Panc1 (cell line): Measurements from ENCODE around the gene SPECC1. TPM values are rescaled to one million over a fixed set of nuclear protein-coding genes. Genes with fewer than 3 reads are reported as not detected.
"Not testable (repeated sequence)": the region's sequence is repeated elsewhere in the genome, so short reads cannot be mapped to it uniquely, and the experiment has no call there.

Experiments used
- ATAC-seq: fragments of 200-7000 bp; cut with Tn5 transposase; 2 replicates; pipeline ENCODE4 v1.9.1; 2020; ENCODE audit warnings: mild to moderate bottlenecking, moderate library complexity
- BruUV-seq: library from RNA; stranded (reverse); fragments of 400-500 nt; replicated peaks from 2 replicates; lab custom pipeline; 2021; lab: Mats Ljungman, UMichigan
- CTCF ChIA-PET: fragments of 300-600 bp; sonication (Branson Sonifier 250); formaldehyde crosslinking; loops from one replicate; lab custom pipeline; 2022; ENCODE audit warnings: antibody characterized with exemption; lab: Charles Lee
- POLR2A ChIA-PET: fragments of 300-600 bp; sonication (Branson Sonifier 250); formaldehyde crosslinking; loops from one replicate; lab custom pipeline; 2022; ENCODE audit warnings: antibody characterized with exemption; lab: Charles Lee
- DNase-seq: peaks from one replicate; pipeline ENCODE4 v3.0.0-alpha.2; 2010; ENCODE audit warnings: low read depth, low spot score
- H3K27ac ChIP-seq: 2 replicates; pipeline ENCODE4 v1.5.1; 2011; ENCODE audit warnings: mild to moderate bottlenecking, low read length, inconsistent platforms
- H3K27me3 ChIP-seq: fragments of 200-500 bp; sonication (Bioruptor generic); 2 replicates; pipeline ENCODE4 v1.6.0; 2014; ENCODE audit warnings: low read length, inconsistent platforms; ENCODE audit not compliant: control insufficient read depth, insufficient read depth
- H3K36me3 ChIP-seq: fragments of 200-500 bp; sonication (Bioruptor generic); 2 replicates; pipeline ENCODE4 v1.5.1; 2014; ENCODE audit warnings: inconsistent platforms, mild to moderate bottlenecking, low read length, moderate library complexity; ENCODE audit not compliant: control insufficient read depth, insufficient read depth
- H3K4me1 ChIP-seq: 2 replicates; pipeline ENCODE4 v1.5.1; 2011; ENCODE audit warnings: inconsistent platforms, mild to moderate bottlenecking, low read length, moderate library complexity; ENCODE audit not compliant: control insufficient read depth, insufficient read depth
- H3K4me3 ChIP-seq, 2 experiments: 2 replicates each; pipeline ENCODE4 v1.5.1; 2011 to 2012; ENCODE audit warnings: low read depth in 2 of 2, low read length in 2 of 2, mild to moderate bottlenecking in 2 of 2, inconsistent platforms in 1 of 2, moderate library complexity in 1 of 2
- H3K9me3 ChIP-seq: fragments of 200-500 bp; sonication (Bioruptor generic); 2 replicates; pipeline ENCODE4 v1.5.1; 2014; ENCODE audit warnings: low read depth, mild to moderate bottlenecking, inconsistent platforms, low read length, moderate library complexity; ENCODE audit not compliant: control insufficient read depth, insufficient read depth
- CTCF ChIP-seq: fragments of 450-650 bp; IDR thresholded peaks from 2 replicates; pipeline ENCODE4 v1.5.1; 2017; ENCODE audit warnings: mild to moderate bottlenecking
- POLR2AphosphoS5 ChIP-seq: IDR thresholded peaks from 2 replicates; pipeline ENCODE4 v1.6.1; 2012; ENCODE audit warnings: mild to moderate bottlenecking, low read depth, low read length, moderate library complexity
- REST ChIP-seq, 2 experiments: IDR thresholded peaks; 2 replicates each; pipeline ENCODE4 v1.6.1; 2011 to 2012; ENCODE audit warnings: low read depth in 2 of 2, control low read depth in 1 of 2, low read length in 1 of 2, mild to moderate bottlenecking in 1 of 2, moderate library complexity in 1 of 2; ENCODE audit not compliant: insufficient read depth in 1 of 2
- SIN3A ChIP-seq: IDR thresholded peaks from 2 replicates; pipeline ENCODE4 v1.6.1; 2012; ENCODE audit warnings: low read depth, mild to moderate bottlenecking, low read length, moderate library complexity, borderline replicate concordance; ENCODE audit not compliant: insufficient read depth
- TCF7L2 ChIP-seq: IDR thresholded peaks from 2 replicates; pipeline ENCODE4 v1.6.1; 2011; ENCODE audit warnings: mild to moderate bottlenecking, low read depth, low read length, inconsistent platforms
- in situ Hi-C: cut with HindIII; loops from 2 replicates; pipeline ENCODE4 v1.10.0; 2016; ENCODE audit warnings: low sequenced_read_pairs, low pct_unique_long_range_greater_than_20kb
- intact Hi-C: fragments of 100-400 bp; cut with micrococcal nuclease; formaldehyde crosslinking; loops from one replicate; pipeline ENCODE4 v1.10.0; 2022; ENCODE audit not compliant: unreplicated experiment
- total RNA-seq: library from RNA; stranded (reverse); gene quantifications from one replicate; pipeline ENCODE4 v1.2.1, GENCODE V29; 2021; ENCODE audit not compliant: unreplicated experiment

SPECC1 gene
- total RNA-seq, 1 experiment from 2014 or later, result 80.8 TPM

GRCh38 chr17:20190605-20191004 is 181.4 kb downstream of the SPECC1 start:
- intact Hi-C loops (no loop called here), in situ Hi-C loops (no loop called here)
- H3K27me3 ChIP-seq, result no peaks in the 10 kb centered on the region
- H3K27ac ChIP-seq, result no peak overlapping the region
- H3K4me3 ChIP-seq, result no peak overlapping the region
- ATAC-seq (no peak), DNase-seq (no peak)
- no peaks in the 10 kb centered on the region for H3K36me3 ChIP-seq
- peaks cover 23% of the 10 kb centered on the region for H3K4me1 ChIP-seq
- CTCF ChIA-PET, result interaction anchor here (0.6 kb wide), 1 partner anchor 34 kb away, joined by 3 read pairs; no protein-coding TSS in a partner anchor
- no peaks in the 10 kb centered on the region for H3K9me3 ChIP-seq
- no peak for TF ChIP-seq CTCF
- no peak for TF ChIP-seq POLR2AphosphoS5
- TF ChIP-seq REST (IDR thresholded peaks at IDR 0.05; ENCODE audit: insufficient read depth in 1 of 2, low read depth in 2 of 2, low read length in 1 of 2), result no peak
- no peak for TF ChIP-seq TCF7L2
- no peak for TF ChIP-seq SIN3A
- BruUV-seq, result no TSS peak
- POLR2A ChIA-PET, result no interaction called here

- intact Hi-C loops, result no loop called here
- BruUV-seq, result no TSS peak
- Histone ChIP-seq H3K4me1 (peaks cover 23% of the 10 kb centered on the region), H3K36me3 (no peaks in the 10 kb centered on the region), H3K27ac (no peak overlapping the region), H3K27me3 (no peaks in the 10 kb centered on the region), H3K4me3 (no peak overlapping the region), H3K9me3 (0 out of 2 replicates have a peak, but pooled peaks cover 3% of the 10 kb centered on the region)
- in situ Hi-C loops, result no loop called here
- DNase-seq, result no peak
- ATAC-seq, result no peak
- POLR2A ChIA-PET, result no interaction called here
- TF ChIP-seq POLR2AphosphoS5 (no peak), CTCF (no peak), REST (IDR thresholded peaks at IDR 0.05; ENCODE audit: insufficient read depth in 1 of 2, low read depth in 2 of 2, low read length in 1 of 2) (no peak), SIN3A (no peak), TCF7L2 (no peak)
- CTCF ChIA-PET, result interaction anchor here (0.6 kb wide), 1 partner anchor 34 kb away, joined by 3 read pairs; no protein-coding TSS in a partner anchor
These were observed 181.9 kb downstream of the SPECC1 start for GRCh38 chr17:20191056-20191455.

GRCh38 chr17:20196286-20196685 is 187.1 kb downstream of the SPECC1 start:
- H3K36me3 ChIP-seq, H3K9me3 ChIP-seq, H3K4me3 ChIP-seq, intact Hi-C loops, DNase-seq, ATAC-seq, H3K27me3 ChIP-seq, CTCF ChIA-PET, in situ Hi-C loops, H3K27ac ChIP-seq, POLR2A ChIA-PET, BruUV-seq, H3K4me1 ChIP-seq: not testable (repeated sequence)
